ENCODE data around the gene SND1.

GRCh38 chr7:127981965-127982364 lies 330.0 kb downstream of the SND1 start:
- TF ChIP-seq, protein P1, sequence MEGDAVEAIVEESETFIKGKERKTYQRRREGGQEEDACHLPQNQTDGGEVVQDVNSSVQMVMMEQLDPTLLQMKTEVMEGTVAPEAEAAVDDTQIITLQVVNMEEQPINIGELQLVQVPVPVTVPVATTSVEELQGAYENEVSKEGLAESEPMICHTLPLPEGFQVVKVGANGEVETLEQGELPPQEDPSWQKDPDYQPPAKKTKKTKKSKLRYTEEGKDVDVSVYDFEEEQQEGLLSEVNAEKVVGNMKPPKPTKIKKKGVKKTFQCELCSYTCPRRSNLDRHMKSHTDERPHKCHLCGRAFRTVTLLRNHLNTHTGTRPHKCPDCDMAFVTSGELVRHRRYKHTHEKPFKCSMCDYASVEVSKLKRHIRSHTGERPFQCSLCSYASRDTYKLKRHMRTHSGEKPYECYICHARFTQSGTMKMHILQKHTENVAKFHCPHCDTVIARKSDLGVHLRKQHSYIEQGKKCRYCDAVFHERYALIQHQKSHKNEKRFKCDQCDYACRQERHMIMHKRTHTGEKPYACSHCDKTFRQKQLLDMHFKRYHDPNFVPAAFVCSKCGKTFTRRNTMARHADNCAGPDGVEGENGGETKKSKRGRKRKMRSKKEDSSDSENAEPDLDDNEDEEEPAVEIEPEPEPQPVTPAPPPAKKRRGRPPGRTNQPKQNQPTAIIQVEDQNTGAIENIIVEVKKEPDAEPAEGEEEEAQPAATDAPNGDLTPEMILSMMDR (IDR thresholded peaks at IDR 0.05; ENCODE audit: low read length), result no peak
- TF ChIP-seq EZH2phosphoT487 (IDR thresholded peaks at IDR 0.05; ENCODE audit: low read length) (no peak), EZH2 (optimal IDR thresholded peaks at IDR 0.05; ENCODE audit: low read depth, low read length) (no peak)

All from MM.1S (cell line).